Germinal center (tissue), 1 donor: ENCODE data around the gene DSCAM.
"Not testable (repeated sequence)": the region's sequence is repeated elsewhere in the genome, so short reads cannot be mapped to it uniquely, and the experiment has no call there.

Experiments
- DNase-seq: peaks from one replicate; pipeline ENCODE4 v3.0.0; 2012; ENCODE audit warnings: mixed read lengths, low spot score

DSCAM gene

DNA sequence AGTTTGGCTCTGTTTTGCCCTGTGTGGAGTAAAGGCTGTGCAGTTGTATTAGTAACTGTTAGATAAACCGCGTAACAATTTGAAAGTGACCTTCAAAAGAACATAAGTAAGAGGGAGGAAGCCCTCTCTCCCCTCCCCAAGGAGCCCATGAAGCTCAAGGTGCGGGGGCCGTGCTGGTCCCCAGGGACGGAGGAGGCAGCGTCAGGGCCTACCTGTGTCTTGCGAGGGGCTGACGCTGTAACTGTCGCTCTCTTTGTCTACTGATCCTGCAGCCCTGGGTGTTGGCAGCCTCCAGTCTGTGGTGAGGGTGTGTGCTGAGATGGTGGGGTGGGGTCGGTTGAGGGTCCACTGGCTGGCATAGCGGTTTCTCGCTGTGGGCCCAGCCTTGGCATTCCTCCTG lies 803.1 kb downstream of the DSCAM start:
- DNase-seq, result no peak

DNA sequence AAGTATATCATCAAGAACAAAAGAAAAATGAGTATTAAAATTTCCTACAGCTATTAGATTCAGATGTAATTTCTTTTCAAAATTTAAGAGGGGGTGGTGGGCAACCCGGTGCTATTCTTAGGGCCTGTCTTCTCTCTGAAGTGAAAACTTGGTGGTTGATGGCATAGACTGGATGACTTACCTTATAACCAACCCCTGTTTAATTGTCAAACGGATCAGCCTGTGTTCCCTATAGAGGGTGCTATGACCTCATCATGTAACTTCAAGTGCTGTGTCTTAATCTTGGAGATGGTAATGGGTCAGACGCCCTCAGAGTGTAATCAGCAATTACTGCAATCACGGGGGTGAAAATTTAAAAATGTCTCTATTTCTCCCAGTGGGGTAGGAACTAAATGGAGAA lies 803.5 kb downstream of the DSCAM start:
- no peak for DNase-seq

DNA sequence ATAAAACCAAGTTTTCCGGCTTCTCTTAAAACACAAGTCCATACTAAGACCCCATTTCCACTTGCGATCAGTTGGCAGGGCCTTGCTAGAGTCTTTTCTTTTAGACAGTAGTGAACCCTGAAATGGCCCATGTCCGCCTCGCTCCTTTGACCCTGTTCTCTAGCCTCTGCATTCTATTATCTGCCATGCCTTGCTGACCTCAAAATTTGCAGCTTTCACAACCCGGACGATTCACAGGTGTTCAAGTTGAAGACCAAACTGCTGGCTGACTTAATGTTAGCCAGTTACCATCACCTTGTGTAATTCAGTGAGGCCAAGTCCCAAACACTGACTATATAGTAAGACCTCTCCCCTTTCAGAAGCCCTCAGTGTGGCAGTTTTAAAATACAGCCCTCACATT lies 805.5 kb downstream of the DSCAM start:
- DNase-seq, result no peak

DNA sequence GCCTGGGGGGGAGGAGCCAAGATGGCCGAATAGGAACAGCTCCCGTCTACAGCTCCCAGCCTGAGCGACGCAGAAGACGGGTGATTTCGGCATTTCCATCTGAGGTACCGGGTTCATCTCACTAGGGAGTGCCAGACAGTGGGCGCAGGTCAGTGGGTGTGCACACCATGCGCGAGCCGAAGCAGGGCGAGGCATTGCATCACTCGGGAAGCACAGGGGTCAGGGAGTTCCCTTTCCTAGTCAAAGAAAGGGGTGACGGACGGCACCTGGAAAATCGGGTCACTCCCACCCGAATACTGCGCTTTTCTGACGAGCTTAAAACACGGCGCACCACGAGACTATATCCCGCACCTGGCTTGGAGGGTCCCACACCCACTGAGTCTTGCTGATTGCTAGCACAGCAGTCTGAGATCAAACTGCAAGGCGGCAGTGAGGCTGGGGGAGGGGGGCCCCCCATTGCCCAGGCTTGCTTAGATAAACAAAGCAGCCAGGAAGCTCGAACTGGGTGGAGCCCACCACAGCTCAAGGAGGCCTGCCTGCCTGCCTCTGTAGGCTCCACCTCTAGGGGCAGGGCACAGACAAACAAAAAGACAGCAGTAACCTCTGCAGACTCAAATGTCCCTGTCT lies 813.7 kb downstream of the DSCAM start:
- not testable (repeated sequence) for DNase-seq

DNA sequence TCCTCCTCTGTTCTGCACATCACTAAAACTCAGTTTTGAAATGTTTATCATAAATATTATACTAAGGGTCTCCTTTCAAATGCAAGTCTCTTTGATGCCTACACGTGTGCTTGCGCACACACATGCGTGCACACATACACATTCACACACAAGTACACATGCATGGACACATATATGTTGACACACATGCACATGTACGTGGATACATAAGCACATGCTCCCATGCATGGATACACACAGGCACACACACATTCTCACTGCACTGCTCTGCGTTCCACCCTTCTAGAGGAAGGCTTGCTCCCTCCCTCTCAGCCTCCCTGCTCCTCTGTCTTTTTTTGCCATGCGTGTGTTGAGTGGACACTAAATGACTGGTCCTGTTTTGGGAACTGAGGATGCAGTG lies 817.1 kb downstream of the DSCAM start:
- no peak for DNase-seq

DNA sequence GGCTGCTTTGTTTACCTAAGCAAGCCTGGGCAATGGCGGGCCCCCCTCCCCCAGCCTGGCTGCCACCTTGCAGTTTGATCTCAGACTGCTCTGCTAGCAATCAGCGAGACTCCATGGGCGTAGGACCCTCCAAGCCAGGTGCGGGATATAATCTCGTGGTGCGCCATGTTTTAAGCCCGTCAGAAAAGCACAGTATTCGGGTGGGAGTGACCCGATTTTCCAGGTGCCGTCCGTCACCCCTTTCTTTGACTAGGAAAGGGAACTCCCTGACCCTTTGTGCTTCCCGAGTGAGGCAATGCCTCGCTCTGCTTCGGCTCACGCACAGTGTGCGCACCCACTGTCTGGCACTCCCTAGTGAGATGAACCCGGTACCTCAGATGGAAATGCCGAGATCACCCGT lies 818.6 kb downstream of the DSCAM start:
- not testable (repeated sequence) for DNase-seq

DNA sequence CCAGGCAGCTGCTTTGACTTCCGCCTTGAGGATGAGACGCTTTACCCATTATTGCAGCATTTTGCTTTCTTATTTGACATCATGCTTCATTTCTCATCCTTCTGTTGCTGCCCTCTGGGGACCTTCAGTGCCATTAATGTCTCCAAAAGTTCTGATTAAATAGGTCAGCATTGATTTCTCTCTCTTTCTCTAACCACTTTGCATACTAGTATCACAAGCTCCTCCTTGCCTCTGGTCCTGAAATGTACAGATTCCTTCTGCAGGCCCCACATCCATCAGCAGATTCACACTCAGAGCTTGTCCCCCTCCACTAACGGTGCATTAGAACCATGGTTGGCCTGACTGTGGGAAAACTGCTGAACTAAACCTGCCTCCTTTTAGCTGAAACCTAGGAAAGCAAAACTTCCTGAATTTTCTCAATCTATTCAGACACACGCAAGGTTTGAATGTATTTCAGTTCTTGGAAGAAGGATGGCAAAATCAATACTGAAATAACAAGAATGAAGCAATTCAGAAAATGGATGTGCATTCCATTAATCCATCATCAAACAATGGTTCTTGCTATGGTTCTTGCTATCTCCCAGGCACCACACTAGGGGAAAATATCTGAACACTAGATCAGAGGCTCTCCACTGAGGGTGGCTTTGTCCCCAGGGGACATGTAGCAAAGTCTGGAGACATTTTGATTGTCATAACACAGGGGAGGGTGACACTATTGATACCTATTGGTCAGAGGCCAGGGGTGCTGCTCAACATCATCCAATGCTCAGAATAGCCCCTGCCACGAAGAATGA lies 825.2 kb downstream of the DSCAM start:
- DNase-seq, result no peak

DNA sequence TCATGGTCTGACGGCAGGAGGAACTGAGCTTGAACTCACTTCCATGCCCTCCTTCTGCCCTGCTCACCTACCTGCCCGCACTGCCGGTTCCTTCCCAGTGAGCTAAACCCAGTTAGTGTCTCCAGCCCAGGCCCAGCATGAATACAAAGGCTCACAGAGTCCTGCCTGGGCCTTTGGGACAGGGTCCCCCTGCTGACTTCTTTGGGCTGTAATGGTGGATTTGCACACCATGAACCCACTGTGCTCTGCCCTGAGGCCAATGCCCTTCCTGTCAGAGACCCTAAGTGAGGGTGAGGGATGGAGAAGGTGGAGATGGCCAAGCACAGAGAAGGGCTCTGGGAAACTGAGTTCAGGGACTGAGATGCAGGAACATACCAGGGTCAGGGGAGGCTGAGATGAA lies 826.3 kb downstream of the DSCAM start:
- DNase-seq, result no peak

DNA sequence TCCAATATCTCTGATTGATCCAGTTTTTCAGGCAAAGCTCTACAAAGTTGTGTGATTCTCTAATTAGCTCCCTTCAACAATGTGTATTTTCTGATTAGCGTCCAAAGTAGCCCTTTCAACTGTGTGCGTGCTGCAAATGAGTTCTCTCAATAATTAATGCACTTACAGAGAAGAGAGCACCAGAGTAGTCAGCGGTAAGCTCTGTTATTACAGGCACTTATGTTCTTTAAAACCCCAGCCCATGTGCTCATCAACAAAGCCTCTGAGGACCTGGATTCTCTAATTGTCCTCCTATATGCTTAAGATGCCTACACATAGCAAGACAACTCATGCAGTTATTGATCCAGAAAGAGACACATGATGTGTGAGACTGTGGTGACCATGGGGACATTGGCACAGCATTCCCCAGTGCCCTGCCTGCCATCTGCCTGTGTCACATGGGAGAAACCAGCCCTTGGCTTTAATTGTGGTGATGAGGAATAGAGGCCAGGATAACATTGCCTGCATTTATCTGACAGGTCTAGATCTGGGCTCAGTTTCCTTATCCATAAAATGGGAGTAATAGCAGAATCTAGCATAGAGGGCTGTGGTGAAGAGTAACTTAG lies 828.0 kb downstream of the DSCAM start:
- no peak for DNase-seq

DNA sequence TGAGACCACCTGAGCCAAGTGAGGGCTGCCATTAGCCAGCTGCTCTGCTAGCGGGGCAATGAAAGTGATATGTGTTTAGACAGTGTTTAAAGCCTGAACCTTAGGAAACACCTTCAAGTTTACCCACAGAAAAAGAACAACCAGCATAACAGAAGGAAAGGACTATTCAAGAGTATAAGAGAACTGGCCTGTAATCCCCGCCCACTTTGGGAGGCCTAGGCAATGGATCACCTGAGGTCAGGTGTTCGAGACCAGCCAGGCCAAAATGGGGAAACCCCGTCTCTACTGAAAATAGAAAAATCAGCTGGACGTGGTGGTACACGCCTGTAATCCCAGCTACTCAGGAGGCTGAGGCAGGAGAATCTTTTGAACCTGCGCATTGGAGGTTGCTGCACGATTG lies 830.3 kb downstream of the DSCAM start:
- DNase-seq, result no peak

DNA sequence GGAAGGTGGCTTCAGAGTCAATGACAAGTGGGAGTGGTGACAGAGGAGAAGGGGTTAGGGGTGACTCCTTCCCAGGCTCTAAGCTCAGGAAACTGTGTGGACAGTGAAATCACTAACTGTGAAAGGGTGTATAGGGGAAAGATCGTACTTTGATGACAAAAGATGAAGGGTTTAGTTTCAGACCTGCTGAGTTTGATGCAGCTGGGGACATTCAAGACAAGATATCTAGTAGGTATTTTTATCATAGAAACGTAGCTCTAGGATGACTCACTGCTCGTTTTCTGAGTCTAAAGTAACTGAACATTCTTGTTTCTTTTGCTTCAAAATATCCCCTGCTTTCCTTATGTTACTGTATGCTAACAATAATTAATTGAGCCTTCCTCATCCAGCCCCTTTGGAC lies 830.7 kb downstream of the DSCAM start:
- no peak for DNase-seq

DNA sequence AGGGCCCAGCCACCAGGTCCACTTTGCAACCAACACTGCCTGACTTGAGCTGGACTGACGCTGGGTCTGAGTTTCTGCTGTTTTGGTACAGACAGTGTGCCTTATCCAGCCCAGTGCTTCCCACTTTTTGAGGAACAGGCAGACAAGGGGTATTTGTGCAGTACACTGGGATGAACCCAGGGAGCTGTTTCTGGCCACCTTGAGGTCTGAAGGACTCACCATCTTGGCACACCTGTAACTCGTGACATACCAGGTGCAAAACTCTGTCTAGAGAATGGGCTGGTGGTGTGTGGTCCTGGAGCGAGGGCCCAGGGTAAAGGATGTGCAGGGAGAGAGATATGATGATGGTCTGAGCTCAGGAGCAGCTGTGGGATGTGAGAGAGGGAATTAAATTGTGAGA lies 831.1 kb downstream of the DSCAM start:
- DNase-seq, result no peak

DNA sequence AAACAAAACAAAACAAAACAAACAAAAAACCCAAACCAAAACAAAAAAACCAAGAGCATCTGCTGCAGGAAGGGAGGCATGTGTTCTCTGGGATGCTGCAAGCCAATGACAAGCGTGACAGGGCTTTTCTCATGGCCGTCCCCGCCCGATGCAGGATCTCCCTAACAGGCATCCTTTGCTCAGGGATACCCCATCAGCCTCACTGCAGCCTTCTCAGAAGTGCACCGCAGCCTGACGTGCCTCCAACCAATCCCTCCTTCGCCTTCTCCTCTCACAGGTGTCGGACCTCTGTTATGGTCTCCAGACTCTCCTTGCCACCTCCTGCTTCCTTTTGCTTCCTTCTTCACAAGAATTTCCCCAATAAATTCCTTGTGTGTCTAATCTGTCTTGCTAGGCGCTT lies 832.6 kb downstream of the DSCAM start:
- DNase-seq, result no peak

DNA sequence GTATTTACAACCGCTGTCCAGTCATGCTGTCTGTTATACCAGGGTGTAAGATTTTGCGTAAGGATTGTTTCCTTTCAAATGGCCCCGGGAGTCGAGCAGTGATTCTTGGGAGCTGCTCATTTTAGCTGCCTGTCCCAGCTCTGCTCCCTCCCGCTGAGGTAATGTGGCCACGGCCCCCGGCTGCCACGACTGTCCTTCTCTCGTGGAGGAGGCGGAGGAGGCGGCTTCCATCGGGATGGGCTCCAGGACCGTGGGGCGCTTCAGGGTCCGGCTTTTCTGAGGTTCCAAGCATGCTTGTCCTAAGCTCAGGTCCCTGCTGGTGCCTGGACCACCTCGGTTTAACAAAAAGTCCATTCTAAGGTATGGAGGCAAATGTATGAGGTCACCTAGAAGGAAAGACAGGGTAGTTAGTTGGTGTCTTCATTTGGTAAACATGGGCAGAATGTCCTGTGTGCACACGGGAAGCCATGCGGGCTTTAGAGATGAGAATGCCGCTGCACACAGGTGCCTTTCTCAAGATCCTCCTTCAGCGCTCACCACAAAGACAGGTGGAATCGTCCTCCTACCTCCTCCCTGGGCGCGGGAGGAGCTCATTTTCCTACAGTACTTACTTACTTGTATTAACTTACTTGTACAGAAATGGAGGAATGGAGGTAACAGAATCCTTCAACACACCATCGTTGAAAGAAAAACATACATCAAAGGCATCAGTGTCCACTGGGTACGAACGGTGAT lies 833.8 kb downstream of the DSCAM start:
- DNase-seq, result no peak

DNA sequence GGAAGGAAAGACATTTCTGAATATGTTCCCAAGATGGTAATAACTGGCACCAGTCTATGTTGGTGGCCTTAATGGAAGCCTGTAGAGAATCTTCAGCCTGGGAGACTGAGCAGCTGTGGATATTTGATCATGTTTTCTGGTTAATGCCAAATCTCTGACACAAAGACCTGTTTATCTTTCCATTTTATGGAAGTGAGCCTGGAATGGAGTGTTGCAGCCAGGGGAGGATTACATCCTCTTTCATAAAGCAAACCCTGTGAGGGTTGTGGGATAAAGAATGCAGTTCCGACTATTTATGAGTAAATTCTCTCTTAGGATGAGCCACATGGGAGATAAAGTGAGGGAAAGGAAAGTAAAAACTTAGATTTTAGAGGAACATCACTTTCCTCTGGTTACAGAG lies 835.6 kb downstream of the DSCAM start:
- DNase-seq, result no peak

DNA sequence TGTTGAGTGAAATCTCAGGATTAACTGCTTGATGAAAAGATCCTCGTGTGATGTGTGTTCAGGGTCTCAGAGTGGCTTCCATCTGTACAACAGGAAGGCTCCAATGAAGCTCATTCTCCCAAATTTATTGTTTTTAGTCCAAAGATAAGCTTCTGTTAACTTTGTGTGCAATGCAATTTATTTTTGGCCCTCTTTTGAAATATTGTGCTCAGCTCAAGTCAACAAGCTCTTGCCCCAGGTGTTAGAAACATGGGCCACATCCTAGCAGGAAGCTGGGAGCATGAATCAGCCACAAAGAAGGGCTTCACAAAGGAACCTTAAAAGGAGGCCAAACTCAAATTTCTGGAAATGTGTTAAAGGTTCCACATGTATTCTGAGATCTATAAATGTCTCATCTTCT lies 844.0 kb downstream of the DSCAM start:
- DNase-seq, result no peak

DNA sequence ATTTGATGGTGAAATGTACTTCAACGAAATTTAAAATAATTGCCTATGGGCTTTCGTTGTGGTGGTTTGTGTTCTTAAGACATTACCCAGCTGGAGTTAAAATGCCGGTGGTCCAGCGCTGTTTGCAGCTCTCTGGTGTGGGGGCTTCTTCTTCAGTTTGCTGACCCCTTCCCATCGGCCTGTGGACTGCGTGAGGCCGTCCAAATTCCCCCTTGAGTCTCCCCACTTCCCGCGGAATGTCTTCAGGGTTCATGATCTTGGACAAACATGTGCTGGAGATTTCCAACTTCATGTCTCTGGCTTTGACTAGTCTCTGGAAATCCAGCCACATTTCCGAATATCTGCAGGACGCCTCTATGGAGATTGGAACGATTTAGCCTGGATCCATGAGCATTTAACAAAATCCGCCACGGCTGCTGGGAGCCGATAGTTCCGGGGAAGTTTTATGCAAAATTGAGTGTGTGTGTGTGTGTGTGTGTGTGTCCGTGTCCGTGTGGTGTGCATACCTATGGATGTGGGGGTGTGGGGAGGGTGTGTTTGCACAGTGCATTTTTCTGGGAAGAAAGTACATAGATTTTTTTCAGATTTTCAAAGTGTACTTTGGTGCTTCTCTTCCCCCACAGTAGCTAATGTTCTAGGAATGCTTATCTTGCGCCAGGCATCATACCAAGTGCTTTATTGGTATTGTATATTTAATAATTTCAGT lies 862.5 kb downstream of the DSCAM start:
- DNase-seq, result no peak

DNA sequence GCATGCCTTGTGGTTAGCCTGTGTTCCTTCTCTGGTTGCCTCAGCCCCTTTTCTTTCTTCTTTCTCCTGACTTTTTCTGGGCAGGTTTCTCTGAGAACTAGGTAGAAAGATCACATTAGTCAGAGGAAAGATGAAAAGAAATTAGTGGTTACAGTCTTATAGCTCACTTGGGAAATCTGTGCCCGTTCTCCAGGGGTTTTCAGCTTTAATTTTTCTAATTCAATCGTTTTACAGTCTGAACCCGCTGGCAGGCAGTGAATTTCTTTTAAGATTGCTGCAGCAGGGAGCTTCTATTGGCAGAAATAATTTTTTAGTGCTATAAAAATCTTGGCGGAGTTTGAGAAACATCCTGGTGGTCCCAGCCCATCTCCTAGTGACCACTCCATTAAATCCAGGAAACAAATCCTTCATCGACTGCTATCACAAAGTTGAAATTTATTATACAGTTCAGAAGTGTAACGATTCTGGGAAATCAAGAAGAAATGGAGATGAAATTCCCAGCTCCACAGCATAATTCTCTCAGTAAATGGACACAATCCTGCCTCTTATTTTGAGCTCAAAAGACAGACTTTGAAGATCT lies 866.6 kb downstream of the DSCAM start:
- DNase-seq, result no peak

DNA sequence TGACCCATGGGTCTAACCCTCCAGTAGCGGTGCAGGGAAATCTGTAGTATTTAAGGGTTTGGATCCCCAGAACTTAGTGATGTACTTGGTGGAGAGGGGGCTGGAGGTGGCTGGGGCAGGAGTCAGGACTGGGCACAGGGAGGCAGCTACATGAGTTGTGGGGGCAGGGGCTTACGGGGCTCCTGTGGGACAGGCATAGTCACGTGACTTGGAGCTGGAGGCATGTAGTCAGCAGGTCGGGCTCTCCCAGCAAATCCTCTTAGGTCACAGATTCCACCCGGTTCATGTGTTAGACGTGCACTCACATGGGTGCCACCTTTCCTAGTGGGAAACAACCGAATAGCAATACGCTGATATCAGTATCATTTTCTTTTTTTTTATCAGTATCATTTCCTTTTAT lies 867.6 kb downstream of the DSCAM start:
- no peak for DNase-seq

DNA sequence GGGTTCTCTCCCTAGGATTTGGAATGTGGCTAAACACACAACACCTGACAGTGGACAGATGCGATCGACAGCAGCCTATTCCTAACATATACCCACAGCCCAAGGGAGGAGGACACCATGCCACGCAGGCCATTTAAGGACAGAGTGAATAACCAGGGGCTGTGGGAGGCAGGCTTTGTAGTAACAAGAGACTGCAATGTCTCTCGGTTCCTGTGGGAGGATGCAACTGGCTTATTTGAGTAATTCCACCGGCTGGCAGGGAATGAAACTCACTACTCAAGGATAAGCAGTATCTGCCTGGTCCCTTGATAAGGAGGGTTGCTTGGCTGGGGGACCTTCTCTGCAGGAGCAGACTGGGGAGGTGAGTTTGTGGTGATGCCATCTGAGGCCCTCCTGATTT lies 870.2 kb downstream of the DSCAM start:
- no peak for DNase-seq

DNA sequence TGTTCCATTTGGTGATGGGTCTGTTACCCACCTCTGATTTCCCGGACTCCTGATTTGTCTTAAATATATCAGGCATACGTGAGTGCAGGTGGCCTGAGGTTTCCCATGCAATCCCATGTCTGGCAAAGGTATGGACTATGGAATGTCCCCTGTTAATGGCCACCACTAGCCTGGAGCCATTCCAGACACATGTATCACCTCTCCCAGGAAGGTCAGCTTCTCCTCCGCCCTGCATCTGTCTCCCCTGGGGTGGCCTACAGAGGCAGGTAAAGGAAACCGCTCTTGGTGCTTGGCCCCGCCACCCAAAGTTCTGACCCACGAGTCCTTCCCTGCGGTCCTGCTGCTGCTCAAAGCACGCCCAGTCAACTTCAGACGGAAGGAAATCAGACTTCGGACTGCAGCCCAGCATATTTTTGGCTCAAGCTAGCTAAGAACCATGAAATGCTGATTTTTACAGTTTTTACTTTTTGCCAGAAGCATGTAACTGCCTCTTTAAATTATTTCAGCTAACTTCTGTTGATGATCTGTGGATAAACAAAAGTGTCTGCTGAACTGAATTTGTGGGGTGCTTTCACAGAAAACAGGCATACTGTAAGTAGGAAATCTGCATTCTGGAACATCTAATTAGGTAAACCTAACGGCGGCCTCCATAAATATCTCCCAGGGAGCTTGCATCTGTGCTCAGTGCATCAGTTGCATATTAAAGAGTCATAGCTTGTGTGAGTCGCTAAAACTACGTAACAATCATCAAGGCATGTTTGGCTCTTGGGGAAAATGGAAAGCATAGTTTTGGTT lies 873.8 kb downstream of the DSCAM start:
- DNase-seq, result no peak
